ACC112 (cell line): Measurements from ENCODE around the gene DUSP23.

Experiments used
- H2AFZ ChIP-seq: fragments of 200-600 bp; sonication (generic); one replicate; pipeline ENCODE4 v1.6.0; 2017; ENCODE audit warnings: antibody characterized with exemption, low read length; ENCODE audit not compliant: unreplicated experiment
- H3K27ac ChIP-seq: fragments of 200-600 bp; sonication (generic); 2 replicates; pipeline ENCODE4 v1.5.1; 2014; ENCODE audit warnings: low read depth, mild to moderate bottlenecking, antibody characterized with exemption, low read length, moderate library complexity
- H3K27me3 ChIP-seq: fragments of 200-600 bp; sonication (generic); 2 replicates; pipeline ENCODE4 v1.6.1; 2014; ENCODE audit warnings: mild to moderate bottlenecking, antibody characterized with exemption, low read length, moderate library complexity, mixed read lengths; ENCODE audit not compliant: insufficient read depth
- H3K36me3 ChIP-seq: fragments of 200-600 bp; sonication (generic); 2 replicates; pipeline ENCODE4 v1.6.1; 2016; ENCODE audit warnings: mild to moderate bottlenecking, antibody characterized with exemption, low read length, moderate library complexity, mixed read lengths; ENCODE audit not compliant: insufficient read depth
- H3K4me1 ChIP-seq: fragments of 200-600 bp; sonication (generic); one replicate; pipeline ENCODE4 v1.6.1; 2016; ENCODE audit warnings: low read length, mixed read lengths; ENCODE audit not compliant: insufficient read depth, unreplicated experiment, control insufficient read depth
- H3K4me3 ChIP-seq: fragments of 200-600 bp; sonication (generic); 2 replicates; pipeline ENCODE4 v1.5.1; 2014; ENCODE audit warnings: mild to moderate bottlenecking, low read depth, low read length
- H3K79me2 ChIP-seq: fragments of 200-600 bp; sonication (generic); one replicate; pipeline ENCODE4 v1.6.0; 2016; ENCODE audit warnings: low read length; ENCODE audit not compliant: control insufficient read depth, unreplicated experiment, insufficient read depth

DUSP23 gene

GRCh38 chr1:159803956-159804689 is 23.4 kb downstream of the DUSP23 start:
- H3K27ac ChIP-seq: no peak overlapping the region

GRCh38 chr1:159804924-159805323 is 24.2 kb downstream of the DUSP23 start:
- Histone ChIP-seq H3K4me3 (no peak overlapping the region), H3K4me1 (peaks cover 24% of the 10 kb centered on the region), H3K27ac (no peak overlapping the region), H3K27me3 (no peaks in the 10 kb centered on the region), H2AFZ (no peak overlapping the region), H3K36me3 (no peaks in the 10 kb centered on the region), H3K79me2 (no peaks in the 10 kb centered on the region)

More at GRCh38 chr1:159803956-159804689, 23.4 kb downstream of the DUSP23 start:
- H2AFZ ChIP-seq: no peak overlapping the region
- no peaks in the 10 kb centered on the region for H3K27me3 ChIP-seq
- H3K36me3 ChIP-seq: no peaks in the 10 kb centered on the region
- H3K4me3 ChIP-seq: no peak overlapping the region
- no peaks in the 10 kb centered on the region for H3K79me2 ChIP-seq
- peaks cover 25% of the 10 kb centered on the region for H3K4me1 ChIP-seq

DNA sequence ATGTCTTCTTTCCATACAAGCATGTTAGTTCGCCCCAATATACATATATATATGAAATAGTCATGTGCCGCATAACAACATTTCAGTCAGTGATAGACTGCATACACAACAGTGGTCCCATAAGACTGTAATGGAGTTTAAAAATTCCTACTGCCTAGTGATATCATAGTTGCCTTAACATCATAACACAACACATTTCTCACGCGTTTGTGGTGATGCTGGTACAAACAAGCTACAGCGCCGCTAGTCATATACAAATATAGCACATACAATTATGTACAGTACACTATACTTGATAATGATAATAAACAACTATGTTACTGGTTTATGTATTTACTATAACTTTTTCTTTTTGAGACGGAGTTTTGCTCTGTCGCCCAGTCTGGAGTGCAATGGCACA is 35.2 kb downstream of the DUSP23 start:
- no peak overlapping the region for H3K4me3 ChIP-seq

GRCh38 chr1:159817276-159818041 is 36.7 kb downstream of the DUSP23 start:
- no peak overlapping the region for H3K4me3 ChIP-seq
- H3K4me1 ChIP-seq: no peaks in the 10 kb centered on the region
- no peaks in the 10 kb centered on the region for H3K36me3 ChIP-seq
- no peaks in the 10 kb centered on the region for H3K79me2 ChIP-seq
- H3K27ac ChIP-seq: no peak overlapping the region
- no peak overlapping the region for H2AFZ ChIP-seq
- H3K27me3 ChIP-seq: peaks cover 29% of the 10 kb centered on the region

More for the DNA sequence above, 35.2 kb downstream of the DUSP23 start:
- Histone ChIP-seq H3K27ac (no peak overlapping the region), H3K27me3 (peaks cover 26% of the 10 kb centered on the region), H2AFZ (no peak overlapping the region), H3K79me2 (no peaks in the 10 kb centered on the region), H3K4me1 (no peaks in the 10 kb centered on the region), H3K36me3 (no peaks in the 10 kb centered on the region)

- Histone ChIP-seq H3K27me3 (peaks cover 27% of the 10 kb centered on the region), H3K79me2 (no peaks in the 10 kb centered on the region), H3K4me3 (no peak overlapping the region)
Measured at GRCh38 chr1:159821171-159821867, 40.6 kb downstream of the DUSP23 start.

GRCh38 chr1:159823406-159823805 is 42.6 kb downstream of the DUSP23 start:
- no peak overlapping the region for H3K4me3 ChIP-seq
- no peaks in the 10 kb centered on the region for H3K4me1 ChIP-seq
- H3K36me3 ChIP-seq: no peaks in the 10 kb centered on the region
- H3K27ac ChIP-seq: no peak overlapping the region
- H3K27me3 ChIP-seq: peaks cover 27% of the 10 kb centered on the region
- no peak overlapping the region for H2AFZ ChIP-seq
- no peaks in the 10 kb centered on the region for H3K79me2 ChIP-seq

More at GRCh38 chr1:159821171-159821867, 40.6 kb downstream of the DUSP23 start:
- no peak overlapping the region for H2AFZ ChIP-seq
- no peaks in the 10 kb centered on the region for H3K36me3 ChIP-seq
- H3K27ac ChIP-seq: no peak overlapping the region
- H3K4me1 ChIP-seq: no peaks in the 10 kb centered on the region

GRCh38 chr1:159825564-159825963 is 44.8 kb downstream of the DUSP23 start:
- H3K4me1 ChIP-seq: peaks cover 7% of the 10 kb centered on the region
- H3K36me3 ChIP-seq: no peaks in the 10 kb centered on the region
- H3K4me3 ChIP-seq: no peak overlapping the region
- no peak overlapping the region for H3K27ac ChIP-seq
- no peak overlapping the region for H2AFZ ChIP-seq
- peaks cover 27% of the 10 kb centered on the region for H3K27me3 ChIP-seq
- H3K79me2 ChIP-seq: no peaks in the 10 kb centered on the region

DNA sequence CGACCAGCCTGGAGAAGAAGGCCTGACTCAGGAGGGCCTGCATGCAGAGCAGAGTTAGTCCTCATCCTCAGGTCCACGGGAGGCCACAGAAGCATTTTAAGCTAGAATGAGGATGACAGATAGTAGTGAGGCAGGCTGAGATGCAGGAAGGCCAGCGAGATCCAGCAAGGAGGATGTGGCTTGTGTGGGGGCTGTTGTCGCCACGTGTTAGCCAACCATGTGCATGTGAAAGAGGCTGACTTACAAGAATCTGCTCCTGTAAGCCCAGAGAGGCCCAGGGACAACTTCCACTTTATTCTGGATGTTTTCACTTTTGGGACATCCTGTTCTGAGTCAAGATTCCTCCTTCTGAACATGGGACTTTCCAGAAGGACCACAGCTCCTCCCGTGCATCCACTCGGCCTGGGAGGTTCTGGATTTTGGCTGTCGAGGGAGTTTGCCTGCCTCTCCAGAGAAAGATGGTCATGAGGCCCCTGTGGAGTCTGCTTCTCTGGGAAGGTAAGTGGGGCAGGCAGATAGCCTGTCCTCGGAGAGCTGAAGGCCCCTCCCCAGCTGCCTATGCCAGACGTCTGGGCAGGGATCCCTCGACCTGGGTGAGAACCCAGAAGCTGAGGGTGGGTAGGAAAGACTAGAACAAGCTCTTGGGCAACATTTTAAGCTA is 45.8 kb downstream of the DUSP23 start, which contains the start of gene SLAMF8:
Gene SLAMF8 (plus strand): TSS at position 433 of the 661 bp plus-strand sequence. CDS start 26 bp downstream, at position 459.
- H3K4me1 ChIP-seq: peaks cover 7% of the 10 kb centered on the region
- peaks cover 23% of the 10 kb centered on the region for H3K27me3 ChIP-seq
- no peak within 1 kb of the TSS for H3K27ac ChIP-seq
- no peak within 1 kb of the TSS for H3K4me3 ChIP-seq
- H3K36me3 ChIP-seq: no peaks in the 10 kb centered on the region
- H2AFZ ChIP-seq: no peak within 1 kb of the TSS
- H3K79me2 ChIP-seq: no peaks in the 10 kb centered on the region

GRCh38 chr1:159827102-159827490 is 46.3 kb downstream of the DUSP23 start:
- H3K36me3 ChIP-seq: no peaks in the 10 kb centered on the region
- H2AFZ ChIP-seq: no peak overlapping the region
- H3K4me3 ChIP-seq: no peak overlapping the region
- H3K27me3 ChIP-seq: peaks cover 19% of the 10 kb centered on the region
- no peaks in the 10 kb centered on the region for H3K79me2 ChIP-seq
- peaks cover 7% of the 10 kb centered on the region for H3K4me1 ChIP-seq
- no peak overlapping the region for H3K27ac ChIP-seq

- no peak overlapping the region for H2AFZ ChIP-seq
- H3K27ac ChIP-seq: no peak overlapping the region
- H3K4me1 ChIP-seq: peaks cover 7% of the 10 kb centered on the region
- H3K36me3 ChIP-seq: no peaks in the 10 kb centered on the region
- peaks cover 15% of the 10 kb centered on the region for H3K27me3 ChIP-seq
- H3K79me2 ChIP-seq: no peaks in the 10 kb centered on the region
- H3K4me3 ChIP-seq: no peak overlapping the region
Measured at GRCh38 chr1:159827549-159827948, 46.8 kb downstream of the DUSP23 start.
